ENCODE measurements around the gene SDHAF1.

- TF ChIP-seq CTCF (IDR thresholded peaks at IDR 0.05 in 4 of 5, conservative IDR thresholded peaks at IDR 0.05 in 1 of 5) (no peak), POLR2A (IDR thresholded peaks at IDR 0.05) (no peak)
Measured at GRCh38 chr19:35978832-35979365, 16.1 kb upstream of the SDHAF1 start.

All from gastrocnemius medialis (tissue), 4 donors.